Left lobe of liver (tissue), 2 donors: Measurements from ENCODE around the gene SARS2. TPM values are rescaled to one million over a fixed set of nuclear protein-coding genes. Genes with fewer than 3 reads are reported as not detected.
"Not testable (repeated sequence)": the region's sequence is repeated elsewhere in the genome, so short reads cannot be mapped to it uniquely, and the experiment has no call there.

Experiments
- ATAC-seq: fragments of 200-7000 bp; cut with Tn5 transposase; one replicate; pipeline ENCODE4 v1.9.1; 2020; ENCODE audit warnings: mild to moderate bottlenecking, moderate library complexity
- DNase-seq: peaks from one replicate; pipeline ENCODE4 v3.0.0-alpha.2; 2020; ENCODE audit warnings: low spot score
- total RNA-seq: library from RNA; stranded (reverse); gene quantifications from one replicate; pipeline ENCODE4 v1.2.1, GENCODE V29; 2021
- donor health status: DM: no; HTN: no; CAD: no; lungs with moderate emphysema.
- donor health status: DM: no; HTN: yes; CAD: no.

The SARS2 gene
- 12.8 TPM for total RNA-seq

- peak; percentile 92 for DNase-seq
- peak; percentile 83 for ATAC-seq
Observed at GRCh38 chr19:38929929-38930775, at the start of gene SARS2. Gene SARS2, minus strand, starts transcription at chr19:38930763. Its CDS starts 27 bp downstream, at chr19:38930736.

- DNase-seq (no peak), ATAC-seq (no peak)
Observed at GRCh38 chr19:38979812-38980211, 49.2 kb upstream of the SARS2 start.

- DNase-seq (peak; percentile 65), ATAC-seq (peak; percentile 2)
Observed at GRCh38 chr19:38978326-38978689, 47.7 kb upstream of the SARS2 start.

GRCh38 chr19:38977445-38978325 is 47.1 kb upstream of the SARS2 start:
- ATAC-seq (no peak), DNase-seq (no peak)

GRCh38 chr19:38975861-38976271 is 45.3 kb upstream of the SARS2 start:
- DNase-seq, result peak; percentile 67
- peak; percentile 54 for ATAC-seq

- DNase-seq (peak; percentile 81), ATAC-seq (peak; percentile 79)
Observed at GRCh38 chr19:38975214-38975860, 44.8 kb upstream of the SARS2 start, which contains the start of gene FBXO17. Gene FBXO17, minus strand, starts transcription at chr19:38975742. Its CDS starts 25,423 bp downstream, at chr19:38950319.

GRCh38 chr19:38974624-38975213 is 44.2 kb upstream of the SARS2 start:
- ATAC-seq, result no peak
- DNase-seq, result no peak

GRCh38 chr19:38971672-38972071 is 41.1 kb upstream of the SARS2 start:
- ATAC-seq, result no peak

GRCh38 chr19:38970664-38971532 is 40.3 kb upstream of the SARS2 start:
- ATAC-seq (no peak), DNase-seq (no peak)

More at GRCh38 chr19:38971672-38972071, 41.1 kb upstream of the SARS2 start:
- DNase-seq, result no peak

- not testable (repeated sequence) for ATAC-seq, DNase-seq
Observed at GRCh38 chr19:38966149-38966548, 35.6 kb upstream of the SARS2 start.

GRCh38 chr19:38964738-38965137 is 34.2 kb upstream of the SARS2 start:
- ATAC-seq (no peak), DNase-seq (no peak)

GRCh38 chr19:38959618-38960017 is 29.1 kb upstream of the SARS2 start:
- ATAC-seq, result no peak

GRCh38 chr19:38958301-38958700 is 27.7 kb upstream of the SARS2 start:
- DNase-seq, result no peak

More at GRCh38 chr19:38959618-38960017, 29.1 kb upstream of the SARS2 start:
- DNase-seq, result no peak

GRCh38 chr19:38956264-38956663 is 25.7 kb upstream of the SARS2 start:
- ATAC-seq (no peak), DNase-seq (no peak)

More at GRCh38 chr19:38958301-38958700, 27.7 kb upstream of the SARS2 start:
- no peak for ATAC-seq

GRCh38 chr19:38953677-38954076 is 23.1 kb upstream of the SARS2 start:
- ATAC-seq (peak; percentile 7), DNase-seq (no peak)

GRCh38 chr19:38952395-38953165 is 22.0 kb upstream of the SARS2 start:
- peak; percentile 78 for ATAC-seq
- DNase-seq, result no peak

- DNase-seq, result no peak
- no peak for ATAC-seq
Observed at GRCh38 chr19:38951187-38951586, 20.6 kb upstream of the SARS2 start.

GRCh38 chr19:38949580-38950367 is 19.2 kb upstream of the SARS2 start:
- DNase-seq (peak; percentile 69), ATAC-seq (peak; percentile 55)
